A549 (cell line): ENCODE results near the gene TEX22.

Experiments used
- CTCF ChIP-seq: fragments of >200 bp; sonication (Bioruptor Twin); formaldehyde crosslinking; IDR thresholded peaks from 3 replicates; pipeline ENCODE4 v1.5.1; 2016
- ELK1 ChIP-seq: fragments of 150-350 bp; IDR thresholded peaks from 2 replicates; pipeline ENCODE4 v1.6.1; 2014; ENCODE audit warnings: low read depth, mild to moderate bottlenecking, low read length
- REST ChIP-seq: fragments of 200-600 bp; sonication (generic); IDR thresholded peaks from 2 replicates; pipeline ENCODE4 v1.6.1; 2016; ENCODE audit warnings: antibody characterized with exemption, mild to moderate bottlenecking, moderate library complexity
- RFX5 ChIP-seq: fragments of 450-650 bp; IDR thresholded peaks from 2 replicates; pipeline ENCODE4 v1.7.1; 2014; ENCODE audit warnings: antibody characterized with exemption, mild to moderate bottlenecking, moderate library complexity
- SMC3 ChIP-seq: fragments of >200 bp; sonication (Bioruptor Twin); formaldehyde crosslinking; IDR thresholded peaks from 3 replicates; pipeline ENCODE4 v1.6.1; 2018; ENCODE audit warnings: inconsistent platforms

- TF ChIP-seq REST: no peak
- TF ChIP-seq ELK1: no peak
- TF ChIP-seq RFX5: no peak
- no peak for TF ChIP-seq CTCF
- no peak for TF ChIP-seq SMC3
Measured at GRCh38 chr14:105375635-105376057, 22.7 kb upstream of the TEX22 start.
